ENCODE results near the gene NUDT12.

Gene NUDT12

GRCh38 chr5:103525361-103525760 lies 37.2 kb downstream of the NUDT12 start:
- Mint-ChIP-seq H3K9me3 (no peaks in the 10 kb centered on the region), H3K4me3 (no peak overlapping the region), H3K27me3 (no peaks in the 10 kb centered on the region), H3K4me1 (ENCODE audit: low read depth in 2 of 2) (no peaks in the 10 kb centered on the region), H3K27ac (no peak overlapping the region), H3K36me3 (ENCODE audit: insufficient read depth) (no peaks in the 10 kb centered on the region)
- no peak for DNase-seq
- ATAC-seq (replicated peaks): no peak

GRCh38 chr5:103523319-103523718 lies 39.3 kb downstream of the NUDT12 start:
- Mint-ChIP-seq H3K36me3 (ENCODE audit: insufficient read depth) (no peaks in the 10 kb centered on the region), H3K9me3 (no peaks in the 10 kb centered on the region), H3K27me3 (no peaks in the 10 kb centered on the region), H3K4me3 (no peak overlapping the region), H3K27ac (no peak overlapping the region), H3K4me1 (ENCODE audit: low read depth in 2 of 2) (no peaks in the 10 kb centered on the region)
- ATAC-seq (replicated peaks): no peak
- DNase-seq: no peak

GRCh38 chr5:103522586-103522985 lies 40.0 kb downstream of the NUDT12 start:
- Mint-ChIP-seq H3K36me3 (ENCODE audit: insufficient read depth) (no peaks in the 10 kb centered on the region), H3K4me3 (no peak overlapping the region), H3K27me3 (no peaks in the 10 kb centered on the region), H3K9me3 (no peaks in the 10 kb centered on the region), H3K4me1 (ENCODE audit: low read depth in 2 of 2) (no peaks in the 10 kb centered on the region), H3K27ac (no peak overlapping the region)
- no peak for ATAC-seq (replicated peaks)
- DNase-seq: no peak

GRCh38 chr5:103519550-103519949 lies 43.0 kb downstream of the NUDT12 start:
- DNase-seq: no peak

GRCh38 chr5:103514371-103514770 lies 48.2 kb downstream of the NUDT12 start:
- ATAC-seq (replicated peaks) (no peak), DNase-seq (no peak)
- H3K27me3 Mint-ChIP-seq: peaks cover 0 to 9% of the 10 kb centered on the region in 2 donors
- H3K27ac Mint-ChIP-seq: no peak overlapping the region
- no peak overlapping the region for H3K4me3 Mint-ChIP-seq
- no peaks in the 10 kb centered on the region for H3K36me3 Mint-ChIP-seq (ENCODE audit: insufficient read depth)
- H3K9me3 Mint-ChIP-seq: no peaks in the 10 kb centered on the region
- no peaks in the 10 kb centered on the region for H3K4me1 Mint-ChIP-seq (ENCODE audit: low read depth in 2 of 2)

More at GRCh38 chr5:103519550-103519949, 43.0 kb downstream of the NUDT12 start:
- no peak for ATAC-seq (replicated peaks)
- no peaks in the 10 kb centered on the region for H3K4me1 Mint-ChIP-seq (ENCODE audit: low read depth in 2 of 2)
- no peak overlapping the region for H3K4me3 Mint-ChIP-seq
- no peaks in the 10 kb centered on the region for H3K36me3 Mint-ChIP-seq (ENCODE audit: insufficient read depth)
- no peaks in the 10 kb centered on the region for H3K9me3 Mint-ChIP-seq
- H3K27ac Mint-ChIP-seq: no peak overlapping the region
- peaks cover 0 to 9% of the 10 kb centered on the region in 2 donors for H3K27me3 Mint-ChIP-seq

GRCh38 chr5:103513701-103514100 lies 48.9 kb downstream of the NUDT12 start:
- Mint-ChIP-seq H3K4me3 (no peak overlapping the region), H3K36me3 (ENCODE audit: insufficient read depth) (no peaks in the 10 kb centered on the region), H3K27ac (no peak overlapping the region), H3K27me3 (peaks cover 0 to 9% of the 10 kb centered on the region in 2 donors), H3K9me3 (no peaks in the 10 kb centered on the region), H3K4me1 (ENCODE audit: low read depth in 2 of 2) (no peaks in the 10 kb centered on the region)
- no peak for DNase-seq
- ATAC-seq (replicated peaks): no peak

- Mint-ChIP-seq H3K9me3 (no peaks in the 10 kb centered on the region), H3K36me3 (ENCODE audit: insufficient read depth) (no peaks in the 10 kb centered on the region), H3K27ac (no peak overlapping the region), H3K27me3 (peaks cover 0 to 9% of the 10 kb centered on the region in 2 donors), H3K4me3 (no peak overlapping the region), H3K4me1 (ENCODE audit: low read depth in 2 of 2) (no peaks in the 10 kb centered on the region)
- DNase-seq: no peak
- no peak for ATAC-seq (replicated peaks)
Observed at GRCh38 chr5:103512500-103512899, 50.1 kb downstream of the NUDT12 start.

- Mint-ChIP-seq H3K27me3 (peaks cover 0 to 5% of the 10 kb centered on the region in 2 donors), H3K9me3 (peaks cover 0 to 3% of the 10 kb centered on the region in 2 donors), H3K4me3 (no peak overlapping the region), H3K36me3 (ENCODE audit: insufficient read depth) (no peaks in the 10 kb centered on the region), H3K27ac (no peak overlapping the region), H3K4me1 (ENCODE audit: low read depth in 2 of 2) (no peaks in the 10 kb centered on the region)
- no peak for ATAC-seq (replicated peaks)
- DNase-seq: no peak
Observed at GRCh38 chr5:103511554-103511885, 51.1 kb downstream of the NUDT12 start.

- Mint-ChIP-seq H3K9me3 (peaks cover 0 to 5% of the 10 kb centered on the region in 2 donors), H3K4me1 (ENCODE audit: low read depth in 2 of 2) (no peaks in the 10 kb centered on the region), H3K27me3 (no peaks in the 10 kb centered on the region), H3K4me3 (no peak overlapping the region), H3K36me3 (ENCODE audit: insufficient read depth) (no peaks in the 10 kb centered on the region), H3K27ac (no peak overlapping the region)
- DNase-seq (no peak), ATAC-seq (replicated peaks) (no peak)
Observed at GRCh38 chr5:103510851-103511553, 51.6 kb downstream of the NUDT12 start.

GRCh38 chr5:103505581-103506305 lies 56.8 kb downstream of the NUDT12 start:
- peaks cover 0 to 5% of the 10 kb centered on the region in 2 donors for H3K9me3 Mint-ChIP-seq
- H3K27me3 Mint-ChIP-seq: peaks cover 0 to 4% of the 10 kb centered on the region in 2 donors
- no peaks in the 10 kb centered on the region for H3K4me1 Mint-ChIP-seq (ENCODE audit: low read depth in 2 of 2)
- no peak overlapping the region for H3K4me3 Mint-ChIP-seq
- no peak for DNase-seq
- no peak overlapping the region for H3K27ac Mint-ChIP-seq
- no peaks in the 10 kb centered on the region for H3K36me3 Mint-ChIP-seq (ENCODE audit: insufficient read depth)
- no peak for ATAC-seq (replicated peaks)

- Mint-ChIP-seq H3K27me3 (peaks cover 0 to 4% of the 10 kb centered on the region in 2 donors), H3K36me3 (ENCODE audit: insufficient read depth) (no peaks in the 10 kb centered on the region), H3K27ac (no peak overlapping the region), H3K9me3 (peaks cover 0 to 5% of the 10 kb centered on the region in 2 donors), H3K4me3 (no peak overlapping the region), H3K4me1 (ENCODE audit: low read depth in 2 of 2) (no peaks in the 10 kb centered on the region)
- ATAC-seq (replicated peaks): no peak
- no peak for DNase-seq
Observed at GRCh38 chr5:103503066-103503465, 59.5 kb downstream of the NUDT12 start.

GRCh38 chr5:103502662-103503061 lies 59.9 kb downstream of the NUDT12 start:
- DNase-seq (no peak), ATAC-seq (replicated peaks) (no peak)
- Mint-ChIP-seq H3K4me1 (ENCODE audit: low read depth in 2 of 2) (no peaks in the 10 kb centered on the region), H3K27me3 (peaks cover 0 to 4% of the 10 kb centered on the region in 2 donors), H3K4me3 (no peak overlapping the region), H3K27ac (no peak overlapping the region), H3K9me3 (peaks cover 0 to 5% of the 10 kb centered on the region in 2 donors), H3K36me3 (ENCODE audit: insufficient read depth) (no peaks in the 10 kb centered on the region)

Data from effector memory CD8-positive, alpha-beta T cell (primary cell).